Ascending aorta (tissue), 2 donors: ENCODE results near the gene EHD4. TPM values are rescaled to one million over a fixed set of nuclear protein-coding genes. Genes with fewer than 3 reads are reported as not detected.

ENCODE experiments used
- DNase-seq, 2 donors: peaks; one replicate each; pipeline ENCODE4 v3.0.0-alpha.2; 2019; ENCODE audit warnings: low spot score in 2 of 2
- H3K27ac ChIP-seq, 2 donors: fragments of 200-600 bp; sonication (generic); one replicate each; pipeline ENCODE4 v1.5.1; 2016 to 2017; ENCODE audit warnings: mild to moderate bottlenecking in 1 of 2
- H3K27me3 ChIP-seq: fragments of 200-600 bp; sonication (generic); one replicate; pipeline ENCODE4 v1.5.1; 2017
- H3K36me3 ChIP-seq, 2 donors: fragments of 200-600 bp; sonication (generic); one replicate each; pipeline ENCODE4 v1.5.1; 2016
- H3K4me1 ChIP-seq, 2 donors: fragments of 200-600 bp; sonication (generic); one replicate each; pipeline ENCODE4 v1.5.1; 2016 to 2017; ENCODE audit warnings: mild to moderate bottlenecking in 1 of 2
- H3K4me3 ChIP-seq, 2 donors: fragments of 200-600 bp; sonication (generic); one replicate each; pipeline ENCODE4 v1.5.1; 2016 to 2017; ENCODE audit warnings: mild to moderate bottlenecking in 1 of 2
- H3K9me3 ChIP-seq, 2 donors: fragments of 200-600 bp; sonication (generic); one replicate each; pipeline ENCODE4 v1.5.1; 2016
- CTCF ChIP-seq, 3 experiments: fragments of 200-600 bp in 2 of 3; fragments of 450-650 bp in 1 of 3; sonication (generic) in 2 of 3; IDR thresholded peaks; one replicate each; pipeline ENCODE4 v1.5.1; 2016 to 2019; ENCODE audit warnings: antibody characterized with exemption in 3 of 3, mild to moderate bottlenecking in 1 of 3, moderate library complexity in 1 of 3
- intact Hi-C: fragments of 100-400 bp; cut with DNase I; formaldehyde crosslinking; loops from one replicate; pipeline ENCODE4 v1.15.1; 2023
- total RNA-seq: library from RNA; depleted of rRNA; stranded (reverse); fragments of >200 nt; gene quantifications from one replicate; pipeline ENCODE4 v1.1.0, GENCODE V29; 2016

The EHD4 gene
- total RNA-seq, 1 donor from 2014 or later = 70.4 TPM

- peaks cover 28 to 34% of the 10 kb centered on the region in 2 donors for H3K36me3 ChIP-seq
- H3K4me3 ChIP-seq = no peak overlapping the region
- no peaks in the 10 kb centered on the region for H3K27me3 ChIP-seq
- H3K9me3 ChIP-seq = no peaks in the 10 kb centered on the region
- no peak for DNase-seq
- intact Hi-C loops = no loop called here
- no peak overlapping the region for H3K27ac ChIP-seq
- H3K4me1 ChIP-seq = peaks cover 15 to 22% of the 10 kb centered on the region in 2 donors
- no peak for TF ChIP-seq CTCF (IDR thresholded peaks at IDR 0.05)
Observed at GRCh38 chr15:41913256-41913655, 59.1 kb downstream of the EHD4 start.

GRCh38 chr15:41911691-41912345 is 60.5 kb downstream of the EHD4 start:
- DNase-seq = no peak
- Histone ChIP-seq H3K4me1 (peaks cover 1 to 11% of the 10 kb centered on the region in 2 donors), H3K27me3 (no peaks in the 10 kb centered on the region), H3K27ac (no peak overlapping the region), H3K36me3 (peaks cover 41 to 48% of the 10 kb centered on the region in 2 donors), H3K9me3 (no peaks in the 10 kb centered on the region), H3K4me3 (no peak overlapping the region)
- intact Hi-C loops = no loop called here
- TF ChIP-seq CTCF (IDR thresholded peaks at IDR 0.05) = no peak

GRCh38 chr15:41908736-41909461 is 63.5 kb downstream of the EHD4 start:
- no peak for DNase-seq
- peaks cover 48 to 65% of the 10 kb centered on the region in 2 donors for H3K36me3 ChIP-seq
- no peaks in the 10 kb centered on the region for H3K9me3 ChIP-seq
- intact Hi-C loops = no loop called here
- no peaks in the 10 kb centered on the region for H3K27me3 ChIP-seq
- TF ChIP-seq CTCF (IDR thresholded peaks at IDR 0.05) = no peak
- no peak overlapping the region for H3K4me3 ChIP-seq
- H3K27ac ChIP-seq = no peak overlapping the region
- H3K4me1 ChIP-seq = no peaks in the 10 kb centered on the region

GRCh38 chr15:41907141-41907540 is 65.2 kb downstream of the EHD4 start:
- intact Hi-C loops = no loop called here
- peaks cover 0 to 3% of the 10 kb centered on the region in 2 donors for H3K4me1 ChIP-seq
- no peak for DNase-seq

GRCh38 chr15:41906608-41907007 is 65.7 kb downstream of the EHD4 start:
- no peaks in the 10 kb centered on the region for H3K27me3 ChIP-seq
- no peak overlapping the region for H3K4me3 ChIP-seq
- no peak for TF ChIP-seq CTCF (IDR thresholded peaks at IDR 0.05)
- peaks cover 0 to 3% of the 10 kb centered on the region in 2 donors for H3K4me1 ChIP-seq
- no peaks in the 10 kb centered on the region for H3K9me3 ChIP-seq
- peaks cover 45 to 63% of the 10 kb centered on the region in 2 donors for H3K36me3 ChIP-seq
- no peak overlapping the region for H3K27ac ChIP-seq
- DNase-seq = no peak
- intact Hi-C loops = no loop called here

More at GRCh38 chr15:41907141-41907540, 65.2 kb downstream of the EHD4 start:
- Histone ChIP-seq H3K36me3 (peaks cover 44 to 65% of the 10 kb centered on the region in 2 donors), H3K27ac (no peak overlapping the region), H3K4me3 (no peak overlapping the region), H3K27me3 (no peaks in the 10 kb centered on the region), H3K9me3 (no peaks in the 10 kb centered on the region)
- TF ChIP-seq CTCF (IDR thresholded peaks at IDR 0.05) = no peak
